Loucy (cell line): ENCODE results near the gene C6orf163.

Experiments
- H2AFZ ChIP-seq: fragments of 200-600 bp; sonication (generic); 2 replicates; pipeline ENCODE4 v1.6.0; 2016; ENCODE audit warnings: antibody characterized with exemption, mild to moderate bottlenecking, low read length, moderate library complexity
- H3F3A ChIP-seq: fragments of 200-600 bp; 2 replicates; pipeline ENCODE4 v1.6.0; 2016; ENCODE audit warnings: antibody characterized with exemption, low read depth, mild to moderate bottlenecking
- H3K27me3 ChIP-seq: fragments of 200-600 bp; sonication (generic); 2 replicates; pipeline ENCODE4 v1.6.1; 2014; ENCODE audit warnings: low read length, mild to moderate bottlenecking; ENCODE audit not compliant: insufficient read depth, poor library complexity, severe bottlenecking
- H3K36me3 ChIP-seq: fragments of 200-600 bp; sonication (generic); 2 replicates; pipeline ENCODE4 v1.6.1; 2016; ENCODE audit warnings: low read length; ENCODE audit not compliant: insufficient read depth
- H3K4me1 ChIP-seq: fragments of 200-600 bp; sonication (generic); 2 replicates; pipeline ENCODE4 v1.5.1; 2014; ENCODE audit warnings: low read length, mild to moderate bottlenecking; ENCODE audit not compliant: insufficient read depth, poor library complexity, severe bottlenecking
- H3K4me2 ChIP-seq: fragments of 200-600 bp; sonication (generic); 2 replicates; pipeline ENCODE4 v1.6.0; 2014; ENCODE audit warnings: antibody characterized with exemption, low read length, low read depth, mild to moderate bottlenecking; ENCODE audit not compliant: poor library complexity, severe bottlenecking
- H3K4me3 ChIP-seq: fragments of 200-600 bp; sonication (generic); 2 replicates; pipeline ENCODE4 v1.5.1; 2014; ENCODE audit warnings: low read length, mild to moderate bottlenecking, mixed read lengths; ENCODE audit not compliant: poor library complexity, severe bottlenecking
- H3K79me2 ChIP-seq: fragments of 200-600 bp; sonication (generic); 2 replicates; pipeline ENCODE4 v1.6.1; 2014; ENCODE audit warnings: low read length; ENCODE audit not compliant: insufficient read depth
- H3K9ac ChIP-seq: fragments of 200-600 bp; sonication (generic); 2 replicates; pipeline ENCODE4 v1.6.0; 2014; ENCODE audit warnings: mild to moderate bottlenecking, low read depth, low read length, moderate library complexity; ENCODE audit not compliant: poor library complexity, severe bottlenecking
- H3K9me2 ChIP-seq: fragments of 200-600 bp; sonication (generic); replicated peaks from 2 replicates; pipeline ENCODE4 v1.6.1; 2016; ENCODE audit warnings: low read depth, low read length, mixed read lengths
- H3K9me3 ChIP-seq: fragments of 200-600 bp; sonication (generic); 2 replicates; pipeline ENCODE4 v1.6.1; 2014; ENCODE audit warnings: mild to moderate bottlenecking, antibody characterized with exemption, low read length, low read depth; ENCODE audit not compliant: insufficient read depth
- H4K20me1 ChIP-seq: fragments of 200-600 bp; sonication (generic); 2 replicates; pipeline ENCODE4 v1.6.0; 2014; ENCODE audit warnings: antibody characterized with exemption, low read length, mild to moderate bottlenecking; ENCODE audit not compliant: insufficient read depth, poor library complexity, severe bottlenecking
- EZH2phosphoT487 ChIP-seq: fragments of 200-600 bp; IDR thresholded peaks from 2 replicates; pipeline ENCODE4 v1.6.1; 2018; ENCODE audit warnings: antibody characterized with exemption, mild to moderate bottlenecking, moderate library complexity, borderline replicate concordance
- TF ChIP-seq, protein P1 (sequence below): fragments of 200-600 bp; sonication (generic); conservative IDR thresholded peaks from 2 replicates; pipeline ENCODE4 v1.5.1; 2014; ENCODE audit warnings: mild to moderate bottlenecking, antibody characterized with exemption, low read length

Gene C6orf163

GRCh38 chr6:87376643-87377042 is 32.0 kb downstream of the C6orf163 start:
- no peak overlapping the region for H3K4me2 ChIP-seq
- no peaks in the 10 kb centered on the region for H3K36me3 ChIP-seq
- no peak for TF ChIP-seq EZH2phosphoT487
- TF ChIP-seq, protein P1, sequence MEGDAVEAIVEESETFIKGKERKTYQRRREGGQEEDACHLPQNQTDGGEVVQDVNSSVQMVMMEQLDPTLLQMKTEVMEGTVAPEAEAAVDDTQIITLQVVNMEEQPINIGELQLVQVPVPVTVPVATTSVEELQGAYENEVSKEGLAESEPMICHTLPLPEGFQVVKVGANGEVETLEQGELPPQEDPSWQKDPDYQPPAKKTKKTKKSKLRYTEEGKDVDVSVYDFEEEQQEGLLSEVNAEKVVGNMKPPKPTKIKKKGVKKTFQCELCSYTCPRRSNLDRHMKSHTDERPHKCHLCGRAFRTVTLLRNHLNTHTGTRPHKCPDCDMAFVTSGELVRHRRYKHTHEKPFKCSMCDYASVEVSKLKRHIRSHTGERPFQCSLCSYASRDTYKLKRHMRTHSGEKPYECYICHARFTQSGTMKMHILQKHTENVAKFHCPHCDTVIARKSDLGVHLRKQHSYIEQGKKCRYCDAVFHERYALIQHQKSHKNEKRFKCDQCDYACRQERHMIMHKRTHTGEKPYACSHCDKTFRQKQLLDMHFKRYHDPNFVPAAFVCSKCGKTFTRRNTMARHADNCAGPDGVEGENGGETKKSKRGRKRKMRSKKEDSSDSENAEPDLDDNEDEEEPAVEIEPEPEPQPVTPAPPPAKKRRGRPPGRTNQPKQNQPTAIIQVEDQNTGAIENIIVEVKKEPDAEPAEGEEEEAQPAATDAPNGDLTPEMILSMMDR = no peak
- no peaks in the 10 kb centered on the region for H3K27me3 ChIP-seq
- H3K9me3 ChIP-seq = peaks cover 2% of the 10 kb centered on the region; the same call in 1 of the 2 replicates
- no peak overlapping the region for H3K4me3 ChIP-seq
- no peak overlapping the region for H2AFZ ChIP-seq
- no peaks in the 10 kb centered on the region for H3K4me1 ChIP-seq
- H3F3A ChIP-seq = no peaks in the 10 kb centered on the region
- H3K9ac ChIP-seq = no peak overlapping the region
- no peaks in the 10 kb centered on the region for H4K20me1 ChIP-seq
- H3K79me2 ChIP-seq = no peaks in the 10 kb centered on the region
- no peaks in the 10 kb centered on the region for H3K9me2 ChIP-seq

DNA sequence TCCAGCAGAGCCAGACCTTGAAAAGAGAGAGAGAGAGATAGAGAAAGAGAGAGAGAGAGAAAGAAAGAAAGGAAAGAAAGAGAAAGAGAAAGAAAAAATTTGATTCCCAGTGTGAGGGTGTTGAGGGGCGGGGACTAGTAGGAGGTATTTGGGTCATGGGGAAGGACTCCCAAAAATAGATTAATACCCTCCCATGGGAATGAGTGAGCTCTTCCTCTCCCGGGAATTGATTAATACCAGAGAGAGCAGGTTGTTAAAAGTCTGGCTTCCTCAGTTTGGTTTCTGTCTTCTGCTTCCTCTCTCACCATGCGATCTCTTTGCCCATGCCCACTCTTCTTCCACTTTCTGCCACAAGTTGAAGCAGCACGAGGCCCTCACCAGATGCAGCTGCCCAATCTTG is 34.3 kb downstream of the C6orf163 start:
- no peaks in the 10 kb centered on the region for H3K9me2 ChIP-seq
- H3K4me1 ChIP-seq = no peaks in the 10 kb centered on the region
- no peaks in the 10 kb centered on the region for H3K79me2 ChIP-seq
- H3K9me3 ChIP-seq = no peaks in the 10 kb centered on the region
- H3K4me3 ChIP-seq = no peak overlapping the region
- H3K36me3 ChIP-seq = no peaks in the 10 kb centered on the region
- H4K20me1 ChIP-seq = no peaks in the 10 kb centered on the region
- H2AFZ ChIP-seq = no peak overlapping the region
- H3K9ac ChIP-seq = no peak overlapping the region
- no peak overlapping the region for H3K4me2 ChIP-seq
- TF ChIP-seq, protein P1 = no peak
- no peaks in the 10 kb centered on the region for H3F3A ChIP-seq
- H3K27me3 ChIP-seq = no peaks in the 10 kb centered on the region

GRCh38 chr6:87382861-87383260 is 38.2 kb downstream of the C6orf163 start:
- Histone ChIP-seq H3K9me3 (no peaks in the 10 kb centered on the region), H3K36me3 (no peaks in the 10 kb centered on the region), H3K9ac (no peak overlapping the region), H3K4me1 (no peaks in the 10 kb centered on the region), H3K9me2 (no peaks in the 10 kb centered on the region), H3K4me2 (no peak overlapping the region), H3K4me3 (no peak overlapping the region), H3F3A (no peaks in the 10 kb centered on the region), H3K27me3 (no peaks in the 10 kb centered on the region), H2AFZ (no peak overlapping the region), H3K79me2 (no peaks in the 10 kb centered on the region), H4K20me1 (no peaks in the 10 kb centered on the region)
- TF ChIP-seq, protein P1 = no peak
- TF ChIP-seq EZH2phosphoT487 = no peak
